HepG2 (cell line): ENCODE data around the gene CACNA1G. TPM values are rescaled to one million over a fixed set of nuclear protein-coding genes. Genes with fewer than 3 reads are reported as not detected.

ENCODE experiments used
- AKAP8 ChIP-seq: sonication (generic); formaldehyde crosslinking; IDR thresholded peaks from 2 replicates; pipeline ENCODE4 v1.5.1; 2020; ENCODE audit warnings: mild to moderate bottlenecking, missing genetic modification reagents
- BHLHE40 ChIP-seq: IDR thresholded peaks from 2 replicates; pipeline ENCODE4 v1.6.1; 2011; ENCODE audit warnings: low read length, improper control_type of control experiment
- CHD4 ChIP-seq: fragments of 200-600 bp; sonication (generic); IDR thresholded peaks from 2 replicates; pipeline ENCODE4 v1.7.0; 2017; ENCODE audit warnings: mild to moderate bottlenecking, low read length, borderline replicate concordance
- DR1 ChIP-seq: sonication (generic); formaldehyde crosslinking; IDR thresholded peaks from 2 replicates; pipeline ENCODE4 v1.8.0; 2021; ENCODE audit warnings: mild to moderate bottlenecking, missing genetic modification reagents, inconsistent platforms
- EED ChIP-seq: sonication (generic); formaldehyde crosslinking; IDR thresholded peaks from 2 replicates; pipeline ENCODE4 v1.5.0; 2020; ENCODE audit warnings: mild to moderate bottlenecking, missing genetic modification reagents
- HNRNPL ChIP-seq: fragments of 200-400 bp; formaldehyde crosslinking; IDR thresholded peaks from 2 replicates; pipeline ENCODE4 v1.6.1; 2017; ENCODE audit warnings: mild to moderate bottlenecking, low read depth, low read length
- HOXA9 ChIP-seq: sonication (generic); formaldehyde crosslinking; IDR thresholded peaks from 2 replicates; pipeline ENCODE4 v1.8.1; 2022; ENCODE audit warnings: missing genetic modification reagents, mild to moderate bottlenecking, moderate library complexity, borderline replicate concordance
- KLF15 ChIP-seq: sonication (generic); formaldehyde crosslinking; IDR thresholded peaks from 2 replicates; pipeline ENCODE4 v1.8.1; 2023; ENCODE audit warnings: borderline replicate concordance, mild to moderate bottlenecking, inconsistent platforms, missing genetic modification reagents, mixed read lengths
- KLF6 ChIP-seq: IDR thresholded peaks from 2 replicates; pipeline ENCODE4 v1.8.0; 2016; ENCODE audit warnings: missing biosample characterization, missing genetic modification reagents
- MAFG ChIP-seq: sonication (generic); formaldehyde crosslinking; IDR thresholded peaks from 2 replicates; pipeline ENCODE4 v1.5.1; 2020; ENCODE audit warnings: mild to moderate bottlenecking, missing genetic modification reagents
- MIER3 ChIP-seq: IDR thresholded peaks from 2 replicates; pipeline ENCODE4 v1.6.1; 2016; ENCODE audit warnings: missing compliant biosample characterization, borderline replicate concordance
- POGK ChIP-seq: sonication (generic); formaldehyde crosslinking; conservative IDR thresholded peaks from 2 replicates; pipeline ENCODE4 v1.8.0; 2022; ENCODE audit warnings: mild to moderate bottlenecking, moderate library complexity, missing genetic modification reagents
- REXO4 ChIP-seq: sonication (generic); formaldehyde crosslinking; IDR thresholded peaks from 2 replicates; pipeline ENCODE4 v1.8.0; 2022; ENCODE audit warnings: missing genetic modification reagents, mild to moderate bottlenecking, borderline replicate concordance
- SP5 ChIP-seq: IDR thresholded peaks from 2 replicates; pipeline ENCODE4 v1.6.1; 2016; ENCODE audit warnings: low read depth, borderline replicate concordance
- SRSF9 ChIP-seq: fragments of 200-400 bp; formaldehyde crosslinking; IDR thresholded peaks from 2 replicates; pipeline ENCODE4 v1.6.1; 2018; ENCODE audit warnings: borderline replicate concordance, mild to moderate bottlenecking, low read depth, low read length; ENCODE audit not compliant: insufficient read depth, poor library complexity, severe bottlenecking
- STAT5B ChIP-seq: sonication (generic); formaldehyde crosslinking; IDR thresholded peaks from 2 replicates; pipeline ENCODE4 v1.4.0; 2020; ENCODE audit warnings: missing genetic modification reagents
- SYNCRIP ChIP-seq: fragments of 200-400 bp; formaldehyde crosslinking; IDR thresholded peaks from 2 replicates; pipeline ENCODE4 v1.6.1; 2018; ENCODE audit warnings: mild to moderate bottlenecking, low read depth, low read length; ENCODE audit not compliant: insufficient read depth
- ZMAT5 ChIP-seq: sonication (generic); formaldehyde crosslinking; IDR thresholded peaks from 2 replicates; pipeline ENCODE4 v1.5.0; 2020; ENCODE audit warnings: mild to moderate bottlenecking, low read depth, missing genetic modification reagents, borderline replicate concordance
- ZNF33A ChIP-seq: sonication (generic); formaldehyde crosslinking; IDR thresholded peaks from 2 replicates; pipeline ENCODE4 v1.5.1; 2020; ENCODE audit warnings: missing genetic modification reagents, mild to moderate bottlenecking, moderate library complexity, borderline replicate concordance
- ZNF550 ChIP-seq: sonication (generic); formaldehyde crosslinking; IDR thresholded peaks from 2 replicates; pipeline ENCODE4 v1.4.0; 2020; ENCODE audit warnings: mild to moderate bottlenecking, missing genetic modification reagents, borderline replicate concordance
- ZNF691 ChIP-seq: sonication (generic); formaldehyde crosslinking; IDR thresholded peaks from 2 replicates; pipeline ENCODE4 v1.4.0; 2020; ENCODE audit warnings: missing genetic modification reagents, low read depth, mild to moderate bottlenecking, borderline replicate concordance
- ZNF776 ChIP-seq: sonication (generic); formaldehyde crosslinking; IDR thresholded peaks from 2 replicates; pipeline ENCODE4 v1.4.0; 2020; ENCODE audit warnings: mild to moderate bottlenecking, missing genetic modification reagents
- ZNF792 ChIP-seq: IDR thresholded peaks from 2 replicates; pipeline ENCODE4 v1.6.1; 2016
- ZUFSP ChIP-seq: sonication (generic); formaldehyde crosslinking; IDR thresholded peaks from 2 replicates; pipeline ENCODE4 v1.9.0; 2021; ENCODE audit warnings: missing genetic modification reagents, mild to moderate bottlenecking, borderline replicate concordance
- polyA plus RNA-seq, 8 experiments: library from polyadenylated mRNA; depleted of rRNA in 3 of 8; stranded (reverse) in 7 of 8; unstranded in 1 of 8; fragments of >200 nt; fragmentation: Illumina TruSeq in 4 of 8; extraction: Trizol in 4 of 8; gene quantifications; 2 replicates each; pipeline versions ENCODE4 v1.2.1 to v1.2.3, GENCODE V29; 2011 to 2016; ENCODE audit warnings: low read depth in 4 of 8, missing spikeins in 1 of 8, mixed read lengths in 1 of 8; ENCODE audit not compliant: insufficient read depth in 1 of 8
- total RNA-seq, 5 experiments: library from RNA; depleted of rRNA; stranded (reverse); fragments of >200 nt; fragmentation: Illumina TruSeq; extraction: Trizol; gene quantifications; 2 replicates each; pipeline ENCODE4 v1.2.3, GENCODE V29; 2016; ENCODE audit warnings: low read depth in 1 of 5

Gene CACNA1G
- total and polyA plus RNA-seq, 2 of the 13 experiments (the other 11 are each of a cell fraction or from before 2014, with no cell fraction given): 0.02 TPM; not detected in 1

GRCh38 chr17:50541716-50542688, 18.5 kb upstream of the CACNA1G start (continued):
- TF ChIP-seq CHD4 (no peak; the same call in 1 of the 2 replicates), ZNF550 (no peak; the same call in 1 of the 2 replicates), HOXA9 (peak; percentile 85; the same call in 1 of the 2 replicates), ZNF776 (CRISPR knock-in tag) (peak; percentile 95), SYNCRIP (no peak), SRSF9 (no peak), STAT5B (CRISPR knock-in tag) (0 out of 2 replicates have a peak, but pooled peaks have one; percentile 48), ZUFSP (no peak), EED (CRISPR knock-in tag) (no peak), ZNF792 (peak; percentile 58), ZMAT5 (no peak), ZNF33A (CRISPR knock-in tag) (no peak), KLF15 (CRISPR knock-in tag) (no peak; the same call in none of the 2 replicates), MAFG (no peak), SP5 (CRISPR knock-in tag) (peak; percentile 74; the same call in 1 of the 2 replicates), KLF6 (CRISPR knock-in tag) (peak; percentile 87), HNRNPL (no peak), POGK (CRISPR knock-in tag) (peak; percentile 97), REXO4 (no peak), DR1 (CRISPR knock-in tag) (peak; percentile 43; the same call in 1 of the 2 replicates), ZNF691 (0 out of 2 replicates have a peak, but pooled peaks have one; percentile 66), MIER3 (CRISPR knock-in tag) (peak; percentile 38; the same call in 1 of the 2 replicates), AKAP8 (CRISPR knock-in tag) (no peak), BHLHE40 (no peak)
